GM12874 (cell line): ENCODE measurements around the gene TOX3.

ENCODE experiments used
- TF ChIP-seq, protein P1 (sequence below): IDR thresholded peaks from 2 replicates; pipeline ENCODE4 v1.5.1; 2011; ENCODE audit warnings: low read depth, mild to moderate bottlenecking, control low read depth, low read length, moderate library complexity; ENCODE audit not compliant: insufficient read depth

Gene TOX3

GRCh38 chr16:52580488-52580887 is 33.5 kb upstream of the TOX3 start:
- TF ChIP-seq, protein P1, sequence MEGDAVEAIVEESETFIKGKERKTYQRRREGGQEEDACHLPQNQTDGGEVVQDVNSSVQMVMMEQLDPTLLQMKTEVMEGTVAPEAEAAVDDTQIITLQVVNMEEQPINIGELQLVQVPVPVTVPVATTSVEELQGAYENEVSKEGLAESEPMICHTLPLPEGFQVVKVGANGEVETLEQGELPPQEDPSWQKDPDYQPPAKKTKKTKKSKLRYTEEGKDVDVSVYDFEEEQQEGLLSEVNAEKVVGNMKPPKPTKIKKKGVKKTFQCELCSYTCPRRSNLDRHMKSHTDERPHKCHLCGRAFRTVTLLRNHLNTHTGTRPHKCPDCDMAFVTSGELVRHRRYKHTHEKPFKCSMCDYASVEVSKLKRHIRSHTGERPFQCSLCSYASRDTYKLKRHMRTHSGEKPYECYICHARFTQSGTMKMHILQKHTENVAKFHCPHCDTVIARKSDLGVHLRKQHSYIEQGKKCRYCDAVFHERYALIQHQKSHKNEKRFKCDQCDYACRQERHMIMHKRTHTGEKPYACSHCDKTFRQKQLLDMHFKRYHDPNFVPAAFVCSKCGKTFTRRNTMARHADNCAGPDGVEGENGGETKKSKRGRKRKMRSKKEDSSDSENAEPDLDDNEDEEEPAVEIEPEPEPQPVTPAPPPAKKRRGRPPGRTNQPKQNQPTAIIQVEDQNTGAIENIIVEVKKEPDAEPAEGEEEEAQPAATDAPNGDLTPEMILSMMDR = no peak

DNA sequence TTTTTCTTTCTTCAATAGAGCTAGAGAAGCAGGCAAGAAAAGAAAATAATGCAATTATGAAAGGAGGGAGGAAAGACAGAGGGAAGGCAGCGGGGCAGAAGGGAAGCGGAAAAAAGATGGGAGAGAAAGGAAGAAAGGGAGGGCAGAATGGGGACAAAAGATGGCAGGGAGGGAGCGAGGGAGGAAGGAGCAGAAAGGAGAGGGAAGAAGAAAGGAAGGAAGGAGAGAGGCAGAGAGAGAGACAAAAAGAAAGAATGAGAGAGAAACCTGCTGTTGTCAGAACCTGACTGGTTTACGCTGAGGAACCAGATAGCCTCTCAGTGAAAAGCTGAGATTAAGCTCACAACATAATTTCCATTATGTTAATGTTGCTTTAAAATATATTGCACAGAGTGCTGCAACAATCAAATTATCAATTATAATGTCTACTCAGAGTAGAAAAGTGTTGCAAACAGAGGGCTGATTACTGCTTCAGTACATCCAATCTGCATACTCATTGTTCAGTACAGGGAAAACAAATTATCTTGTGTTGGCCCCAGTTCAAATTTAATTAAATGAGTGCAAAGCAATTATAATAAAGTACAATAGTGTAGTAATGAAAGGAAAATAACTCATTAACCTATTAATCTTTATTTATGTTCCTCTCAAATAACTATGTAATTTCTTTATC is 32.0 kb upstream of the TOX3 start:
- TF ChIP-seq, protein P1 = no peak

- TF ChIP-seq, protein P1 = no peak
Measured at GRCh38 chr16:52578007-52578828, 31.3 kb upstream of the TOX3 start.

DNA sequence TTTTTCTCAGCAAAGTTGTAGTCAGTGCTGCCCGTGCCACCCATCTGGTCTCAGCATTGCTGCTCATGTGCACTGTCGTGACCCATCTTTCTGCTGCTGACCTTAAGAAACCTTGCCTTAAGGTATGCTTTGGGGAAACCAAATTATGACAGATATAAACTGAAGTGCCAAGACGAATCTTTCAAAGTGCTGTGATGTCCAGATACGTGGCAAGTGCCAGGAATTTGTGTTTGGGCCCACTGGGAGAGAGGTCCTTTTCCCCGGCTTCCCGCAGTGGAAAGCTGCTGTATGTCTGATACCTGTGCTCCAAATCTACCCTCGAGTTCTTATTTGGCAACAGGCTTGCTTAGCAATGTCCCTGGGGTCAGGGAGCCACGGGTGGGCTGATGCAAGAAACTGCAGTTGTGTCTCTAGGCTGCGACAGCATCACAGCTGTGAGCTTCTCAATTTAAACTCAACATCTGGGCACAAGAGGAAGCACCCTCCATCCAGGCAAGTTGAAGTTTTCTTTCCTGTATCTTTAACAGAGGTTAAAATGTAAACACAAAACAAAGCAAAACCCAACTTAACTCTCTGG is 30.3 kb upstream of the TOX3 start:
- TF ChIP-seq, protein P1 = no peak

DNA sequence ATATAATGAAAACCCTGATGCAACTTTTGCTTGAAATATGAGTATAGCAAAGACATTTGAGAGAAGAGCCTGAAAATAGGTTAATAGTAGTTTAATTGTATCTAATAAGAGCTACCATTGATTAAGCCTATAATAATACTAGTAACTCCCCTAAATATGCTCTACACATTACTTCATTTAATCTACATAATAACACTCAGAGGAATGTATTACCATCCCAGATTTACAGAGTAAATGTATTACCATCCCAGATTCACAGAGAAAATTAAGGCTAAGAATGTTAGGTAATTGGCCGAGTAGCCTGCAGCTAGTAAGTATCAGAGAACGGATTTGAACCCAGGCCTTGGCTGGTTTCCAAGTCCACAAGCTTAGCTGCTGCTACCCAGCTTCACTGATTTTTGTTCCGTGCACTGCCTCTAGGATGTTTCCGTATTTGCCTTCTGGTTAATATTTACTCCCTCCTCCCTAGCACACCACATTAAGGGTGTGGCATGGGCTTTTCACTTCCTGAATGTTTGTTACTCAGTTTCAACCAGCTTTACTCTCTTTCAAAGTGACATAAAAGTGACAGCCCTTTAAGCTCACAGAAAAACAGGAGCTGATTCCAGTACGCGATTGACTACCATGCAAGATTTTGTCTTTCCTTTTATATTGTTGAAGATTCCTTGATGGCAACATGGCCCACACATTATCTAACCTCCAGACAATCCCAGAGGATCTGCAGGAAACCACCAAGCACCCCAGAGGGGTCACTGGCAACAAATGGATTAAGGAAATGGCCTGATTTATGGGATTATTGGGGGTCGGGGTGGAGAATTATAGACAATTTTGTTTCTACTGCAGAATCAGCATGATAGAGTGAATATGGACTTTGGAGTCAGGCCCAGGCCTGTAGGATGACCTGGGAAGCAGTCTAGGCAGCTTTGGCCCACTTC is 26.7 kb upstream of the TOX3 start:
- TF ChIP-seq, protein P1 = no peak

DNA sequence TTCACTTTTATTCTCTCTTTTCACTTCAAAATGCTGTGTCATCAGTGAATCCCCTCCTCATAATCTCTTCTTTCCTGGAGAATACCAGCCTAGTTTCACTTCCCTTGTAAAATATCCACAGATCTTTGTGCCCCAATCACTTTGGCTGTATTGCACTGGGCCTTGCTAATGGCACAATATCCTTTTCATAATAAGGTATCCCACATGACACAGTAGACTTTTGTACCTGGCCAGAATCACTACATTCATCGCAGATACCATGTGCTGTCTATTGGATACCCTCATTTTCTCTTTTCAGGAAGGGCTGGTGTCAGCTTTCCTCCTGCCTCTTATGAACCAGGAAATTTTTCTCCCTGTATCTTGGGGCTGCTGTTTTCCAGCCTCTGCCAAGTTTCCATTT is 25.7 kb upstream of the TOX3 start:
- TF ChIP-seq, protein P1 = no peak
